ENCODE results near the gene HOXA6.

Gene HOXA6

DNA sequence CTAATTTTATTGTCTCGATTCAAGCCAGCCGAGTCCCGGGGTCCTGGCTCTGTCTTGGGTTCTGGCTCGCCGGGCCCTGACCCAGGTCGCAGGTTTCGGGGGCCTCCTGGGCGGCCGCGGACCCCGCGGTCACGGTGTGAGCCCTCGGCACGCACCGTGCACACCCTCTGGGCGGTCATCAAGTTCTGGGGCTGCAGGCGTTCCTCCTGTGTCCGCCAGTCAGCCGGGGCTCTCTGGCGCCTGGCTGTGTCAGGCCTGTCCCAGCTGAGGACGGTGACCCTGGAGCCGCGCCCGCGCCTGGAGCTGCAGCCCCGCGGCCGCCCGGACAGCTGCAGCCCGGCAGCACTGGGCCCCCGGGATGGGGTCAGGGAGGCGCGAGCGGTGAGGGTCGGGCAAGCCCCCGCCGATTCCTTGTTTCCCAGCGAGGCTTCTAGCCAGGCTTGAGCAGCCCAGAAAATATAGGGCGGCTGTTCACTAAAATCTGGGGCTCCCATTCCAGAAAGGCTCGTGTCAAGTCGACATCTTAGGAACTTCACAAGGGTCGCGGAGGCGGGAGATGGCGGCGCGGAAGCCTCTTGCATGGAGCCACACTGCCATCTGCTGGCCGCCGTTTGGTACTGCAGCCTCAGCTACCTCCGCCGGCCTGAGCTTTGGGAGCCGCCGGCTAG is 13.1 kb upstream of the HOXA6 start:
- H3K4me1 ChIP-seq, result peaks cover 0 to 43% (median 17%) of the 10 kb centered on the region in 4 donors
- H3K9me3 ChIP-seq, result no peaks in the 10 kb centered on the region
- TF ChIP-seq, protein P1, sequence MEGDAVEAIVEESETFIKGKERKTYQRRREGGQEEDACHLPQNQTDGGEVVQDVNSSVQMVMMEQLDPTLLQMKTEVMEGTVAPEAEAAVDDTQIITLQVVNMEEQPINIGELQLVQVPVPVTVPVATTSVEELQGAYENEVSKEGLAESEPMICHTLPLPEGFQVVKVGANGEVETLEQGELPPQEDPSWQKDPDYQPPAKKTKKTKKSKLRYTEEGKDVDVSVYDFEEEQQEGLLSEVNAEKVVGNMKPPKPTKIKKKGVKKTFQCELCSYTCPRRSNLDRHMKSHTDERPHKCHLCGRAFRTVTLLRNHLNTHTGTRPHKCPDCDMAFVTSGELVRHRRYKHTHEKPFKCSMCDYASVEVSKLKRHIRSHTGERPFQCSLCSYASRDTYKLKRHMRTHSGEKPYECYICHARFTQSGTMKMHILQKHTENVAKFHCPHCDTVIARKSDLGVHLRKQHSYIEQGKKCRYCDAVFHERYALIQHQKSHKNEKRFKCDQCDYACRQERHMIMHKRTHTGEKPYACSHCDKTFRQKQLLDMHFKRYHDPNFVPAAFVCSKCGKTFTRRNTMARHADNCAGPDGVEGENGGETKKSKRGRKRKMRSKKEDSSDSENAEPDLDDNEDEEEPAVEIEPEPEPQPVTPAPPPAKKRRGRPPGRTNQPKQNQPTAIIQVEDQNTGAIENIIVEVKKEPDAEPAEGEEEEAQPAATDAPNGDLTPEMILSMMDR (IDR thresholded peaks at IDR 0.05), result peak; percentile 98 to 99
- peak overlapping the region; percentile 68 to 91 for H3K4me3 ChIP-seq
- H3K27ac ChIP-seq, result peak overlapping the region; percentile 82 to 96
- DNase-seq, result peak; percentile 90
- no peaks in the 10 kb centered on the region for H3K36me3 ChIP-seq
- H3K27me3 ChIP-seq, result no peaks in the 10 kb centered on the region
- intact Hi-C loops (cut with DNase I; ENCODE audit: low total_unique reads), result loop anchor here (2.0 to 10.0 kb wide), 3 partner anchors 790 to 1766 kb away; partner anchors contain the start of genes CBX3 and HNRNPA2B1

- Histone ChIP-seq H3K27me3 (no peaks in the 10 kb centered on the region), H3K9me3 (no peaks in the 10 kb centered on the region), H3K4me1 (peaks cover 0 to 48% (median 22%) of the 10 kb centered on the region in 4 donors), H3K27ac (peak overlapping the region; percentile 82 to 96), H3K36me3 (no peaks in the 10 kb centered on the region), H3K4me3 (peak overlapping the region; percentile 68 to 91)
- intact Hi-C loops (cut with DNase I; ENCODE audit: low total_unique reads), result loop anchor here (2.0 to 10.0 kb wide), 3 partner anchors 789 to 1765 kb away; partner anchors contain the start of genes CBX3 and HNRNPA2B1
- DNase-seq, result peak; percentile 24 to 71
- TF ChIP-seq, protein P1 (IDR thresholded peaks at IDR 0.05), result no peak
These were observed 12.6 kb upstream of the HOXA6 start for GRCh38 chr7:27160145-27160545.

- TF ChIP-seq, protein P1 (IDR thresholded peaks at IDR 0.05), result no peak
- DNase-seq, result no peak
- Histone ChIP-seq H3K9me3 (no peaks in the 10 kb centered on the region), H3K36me3 (no peaks in the 10 kb centered on the region), H3K27ac (no peak overlapping the region), H3K4me3 (no peak overlapping the region), H3K4me1 (peaks cover 0 to 53% (median 27%) of the 10 kb centered on the region in 4 donors), H3K27me3 (no peaks in the 10 kb centered on the region)
- intact Hi-C loops (cut with DNase I; ENCODE audit: low total_unique reads), result loop anchor here (2.0 to 10.0 kb wide), 4 partner anchors 297 to 1765 kb away; partner anchors contain the start of genes CBX3, HNRNPA2B1 and SKAP2
These were observed 11.9 kb upstream of the HOXA6 start for GRCh38 chr7:27159266-27160144.

DNA sequence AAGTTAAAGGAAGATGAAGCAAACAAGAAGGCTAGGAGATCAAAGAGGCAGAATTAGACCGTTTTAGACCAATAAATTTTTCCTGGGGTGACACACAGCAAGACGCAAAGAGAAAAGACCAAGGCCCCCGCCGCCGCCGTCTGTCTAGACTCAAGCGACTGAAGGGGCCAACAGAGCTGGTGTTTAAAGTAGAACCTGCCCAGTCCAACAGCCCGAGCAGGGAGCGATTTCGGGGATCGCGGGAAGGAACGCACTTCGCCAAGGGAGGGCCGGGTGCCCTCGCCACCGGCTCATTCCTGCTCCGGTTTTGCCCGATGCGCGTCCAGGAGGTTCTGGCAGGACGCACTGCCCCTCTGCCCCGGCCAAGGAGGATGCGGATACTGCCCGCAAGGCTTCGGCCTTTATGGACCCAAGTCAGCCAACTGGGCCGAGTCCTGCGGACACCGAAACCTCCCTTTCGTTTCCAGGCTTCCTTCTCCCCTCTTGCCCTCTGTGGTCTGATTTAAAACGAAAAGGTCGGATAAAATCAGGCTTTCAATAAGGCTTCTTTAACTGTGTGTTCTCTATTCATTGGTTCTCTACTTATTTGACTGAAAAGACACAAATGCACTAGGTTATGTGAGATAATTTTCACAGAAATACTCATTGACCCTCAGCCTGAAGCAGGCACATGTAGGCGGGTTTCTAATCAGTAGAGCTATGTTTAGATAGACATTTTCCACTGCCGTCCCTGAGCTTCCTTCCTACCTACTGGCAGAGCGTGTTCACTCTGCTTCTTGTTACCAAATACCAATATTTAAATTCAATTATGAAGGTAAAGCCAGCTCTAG is 11.1 kb upstream of the HOXA6 start:
- Histone ChIP-seq H3K27ac (no peak overlapping the region), H3K9me3 (no peaks in the 10 kb centered on the region), H3K4me1 (peaks cover 0 to 52% (median 30%) of the 10 kb centered on the region in 4 donors), H3K36me3 (no peaks in the 10 kb centered on the region), H3K4me3 (no peak overlapping the region), H3K27me3 (no peaks in the 10 kb centered on the region)
- TF ChIP-seq, protein P1 (IDR thresholded peaks at IDR 0.05), result no peak
- intact Hi-C loops (cut with DNase I; ENCODE audit: low total_unique reads), result loop anchor here (5.0 kb wide), 1 partner anchor 296 kb away; the partner anchor contains the start of gene SKAP2
- DNase-seq, result peak in 1 of 2 donors; percentile 60

Data from tibial artery (tissue), 4 donors.